Measurements from ENCODE around the gene SLC38A10.
"Not testable (repeated sequence)": the region's sequence is repeated elsewhere in the genome, so short reads cannot be mapped to it uniquely, and the experiment has no call there.

The SLC38A10 gene

DNA sequence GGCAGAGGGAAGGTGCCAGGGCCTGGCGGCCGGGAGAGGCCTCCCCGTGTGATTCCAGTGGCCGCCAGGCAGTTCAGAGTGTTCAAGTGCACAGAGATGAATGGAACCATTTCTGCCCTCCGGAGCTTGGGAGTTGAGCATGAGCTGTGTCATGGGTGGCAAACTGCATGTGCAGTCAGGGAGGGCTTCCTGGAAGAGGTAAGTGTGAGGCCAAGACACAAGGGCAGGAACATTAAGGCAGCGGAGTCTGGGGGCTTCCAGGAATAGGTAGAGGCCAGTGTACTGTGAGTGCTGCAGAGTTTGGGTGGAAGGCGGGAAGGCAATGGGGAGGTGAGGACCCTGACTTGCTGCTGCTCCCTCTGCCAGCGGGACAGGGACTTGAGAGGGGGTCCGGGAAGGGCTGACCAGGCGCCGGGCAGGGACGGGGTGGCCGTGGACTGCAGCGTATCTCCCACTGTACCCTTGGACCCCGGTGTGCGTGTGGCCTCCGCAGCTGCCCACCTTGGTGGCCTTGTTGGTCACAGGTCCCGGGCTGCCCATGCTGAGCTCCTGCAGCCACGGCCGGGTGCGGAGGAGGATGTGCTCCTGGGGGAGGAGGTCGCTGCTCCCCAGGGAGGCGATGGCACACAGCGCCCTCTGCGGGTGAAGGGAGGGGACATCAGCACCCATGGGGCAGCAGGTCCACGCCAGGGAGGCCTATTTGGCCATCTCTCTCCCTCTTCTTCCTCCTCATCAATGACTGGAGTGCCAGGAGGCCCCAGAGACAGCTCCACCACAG is 64.9 kb downstream of the SLC38A10 start:
- Histone ChIP-seq H3K4me1 (ENCODE audit: control insufficient read depth in 2 of 2, insufficient read depth in 2 of 2, low read length in 2 of 2) (peaks cover 0 to 2% of the 10 kb centered on the region in 2 donors), H3K27me3 (ENCODE audit: control insufficient read depth in 2 of 2, insufficient read depth in 2 of 2, low read length in 2 of 2) (no peaks in the 10 kb centered on the region), H3K9me3 (ENCODE audit: control insufficient read depth in 2 of 2, low read length in 2 of 2) (no peaks in the 10 kb centered on the region), H3K36me3 (ENCODE audit: control insufficient read depth in 2 of 2, insufficient read depth in 2 of 2, low read length in 2 of 2) (peaks cover 18 to 34% of the 10 kb centered on the region in 2 donors), H3K4me3 (ENCODE audit: low read length in 2 of 2) (no peak overlapping the region), H3K27ac (ENCODE audit: low read depth in 2 of 2, low read length in 2 of 2) (no peak overlapping the region), H3K9ac (ENCODE audit: low read depth in 1 of 2, low read length in 2 of 2) (no peak overlapping the region)

DNA sequence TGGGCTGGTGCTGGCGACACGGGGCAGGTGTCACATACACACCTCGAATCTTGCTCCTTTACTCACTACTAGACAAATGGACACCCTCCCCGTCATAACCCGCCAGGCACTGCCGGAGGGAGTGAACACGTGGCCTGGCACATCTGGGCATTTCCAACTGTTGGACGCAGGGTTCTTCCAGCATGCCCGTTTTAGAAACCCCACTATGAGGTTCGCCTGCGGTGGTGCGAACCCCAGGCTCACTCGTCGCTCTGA is 65.5 kb downstream of the SLC38A10 start:
- H3K9ac ChIP-seq (ENCODE audit: low read depth in 1 of 2, low read length in 2 of 2) = no peak overlapping the region
- no peak overlapping the region for H3K27ac ChIP-seq (ENCODE audit: low read depth in 2 of 2, low read length in 2 of 2)
- no peaks in the 10 kb centered on the region for H3K9me3 ChIP-seq (ENCODE audit: control insufficient read depth in 2 of 2, low read length in 2 of 2)
- peaks cover 0 to 2% of the 10 kb centered on the region in 2 donors for H3K4me1 ChIP-seq (ENCODE audit: control insufficient read depth in 2 of 2, insufficient read depth in 2 of 2, low read length in 2 of 2)
- peaks cover 18 to 34% of the 10 kb centered on the region in 2 donors for H3K36me3 ChIP-seq (ENCODE audit: control insufficient read depth in 2 of 2, insufficient read depth in 2 of 2, low read length in 2 of 2)
- no peaks in the 10 kb centered on the region for H3K27me3 ChIP-seq (ENCODE audit: control insufficient read depth in 2 of 2, insufficient read depth in 2 of 2, low read length in 2 of 2)
- no peak overlapping the region for H3K4me3 ChIP-seq (ENCODE audit: low read length in 2 of 2)

DNA sequence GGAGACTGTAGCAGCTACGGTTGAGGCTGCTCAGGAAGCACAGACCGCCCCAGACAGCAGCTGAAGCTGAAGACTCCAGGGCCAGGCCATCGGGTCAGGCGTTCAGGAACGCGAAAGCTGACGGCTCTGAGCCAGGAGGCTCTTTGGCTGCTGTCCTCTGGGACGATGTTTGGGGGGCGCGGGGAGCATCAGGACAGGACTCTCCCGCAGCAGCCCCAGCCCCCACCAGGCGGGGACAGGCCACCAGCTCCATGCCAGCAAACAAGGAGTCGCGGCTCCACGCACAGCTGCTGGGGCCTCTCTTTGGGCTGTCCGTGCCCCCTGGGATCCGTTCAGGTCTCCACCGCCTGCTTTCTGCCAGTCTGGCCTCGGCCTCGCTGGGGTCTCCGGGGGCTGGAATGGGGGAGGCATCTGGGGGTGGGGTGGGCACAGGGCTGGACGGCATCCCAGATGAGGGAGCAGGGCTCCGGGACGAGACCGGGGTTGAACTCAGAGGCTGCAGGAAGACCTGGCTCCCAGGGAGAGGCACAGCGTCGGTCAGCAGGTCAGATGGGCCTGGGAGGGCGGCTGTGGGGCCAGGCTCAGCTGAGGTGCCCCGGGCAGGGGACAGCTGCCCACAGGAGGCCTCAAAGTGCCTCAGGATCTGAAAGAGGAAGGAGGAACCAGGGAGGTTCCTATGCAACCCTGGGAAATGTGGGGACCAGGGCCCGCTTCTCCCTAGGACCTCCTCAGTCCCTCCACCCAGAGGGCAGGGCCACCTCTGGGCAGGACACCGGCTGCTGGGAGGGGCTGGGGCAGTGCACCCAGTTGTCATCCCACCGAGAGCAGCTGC is 66.1 kb downstream of the SLC38A10 start:
- no peak overlapping the region for H3K4me3 ChIP-seq (ENCODE audit: low read length in 2 of 2)

DNA sequence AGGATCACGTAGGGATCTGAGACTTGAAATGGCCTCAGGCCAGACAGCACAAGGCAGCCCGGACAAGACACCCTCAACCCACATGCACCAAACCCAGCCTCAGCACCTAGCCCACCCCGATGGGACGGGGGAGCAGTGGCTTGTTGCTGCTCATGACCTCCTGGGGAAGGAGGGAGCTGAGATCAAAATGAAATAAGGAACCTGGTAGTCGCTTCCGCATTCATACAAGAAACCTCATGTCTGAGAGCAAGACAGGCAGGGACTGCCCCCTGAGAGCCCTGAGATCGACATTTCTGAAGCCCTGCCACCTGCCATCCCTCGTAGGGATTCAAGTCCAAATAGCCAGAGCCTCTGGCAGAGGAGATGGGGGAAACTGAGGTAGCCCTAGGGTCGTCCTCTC is 66.7 kb downstream of the SLC38A10 start:
- Histone ChIP-seq H3K4me3 (ENCODE audit: low read length in 2 of 2) (no peak overlapping the region), H3K9ac (ENCODE audit: low read depth in 1 of 2, low read length in 2 of 2) (no peak overlapping the region), H3K9me3 (ENCODE audit: control insufficient read depth in 2 of 2, low read length in 2 of 2) (no peaks in the 10 kb centered on the region), H3K27ac (ENCODE audit: low read depth in 2 of 2, low read length in 2 of 2) (peak overlapping the region in 1 of 2 donors; percentile 48), H3K4me1 (ENCODE audit: control insufficient read depth in 2 of 2, insufficient read depth in 2 of 2, low read length in 2 of 2) (peaks cover 6% of the 10 kb centered on the region in 2 donors), H3K27me3 (ENCODE audit: control insufficient read depth in 2 of 2, insufficient read depth in 2 of 2, low read length in 2 of 2) (no peaks in the 10 kb centered on the region), H3K36me3 (ENCODE audit: control insufficient read depth in 2 of 2, insufficient read depth in 2 of 2, low read length in 2 of 2) (peaks cover 18 to 29% of the 10 kb centered on the region in 2 donors)

More for the DNA sequence above, 66.1 kb downstream of the SLC38A10 start:
- peak overlapping the region in 1 of 2 donors; percentile 48 for H3K27ac ChIP-seq (ENCODE audit: low read depth in 2 of 2, low read length in 2 of 2)
- peaks cover 1 to 2% of the 10 kb centered on the region in 2 donors for H3K4me1 ChIP-seq (ENCODE audit: control insufficient read depth in 2 of 2, insufficient read depth in 2 of 2, low read length in 2 of 2)
- H3K36me3 ChIP-seq (ENCODE audit: control insufficient read depth in 2 of 2, insufficient read depth in 2 of 2, low read length in 2 of 2) = peaks cover 18 to 34% of the 10 kb centered on the region in 2 donors
- H3K9ac ChIP-seq (ENCODE audit: low read depth in 1 of 2, low read length in 2 of 2) = no peak overlapping the region
- H3K9me3 ChIP-seq (ENCODE audit: control insufficient read depth in 2 of 2, low read length in 2 of 2) = no peaks in the 10 kb centered on the region
- H3K27me3 ChIP-seq (ENCODE audit: control insufficient read depth in 2 of 2, insufficient read depth in 2 of 2, low read length in 2 of 2) = no peaks in the 10 kb centered on the region

DNA sequence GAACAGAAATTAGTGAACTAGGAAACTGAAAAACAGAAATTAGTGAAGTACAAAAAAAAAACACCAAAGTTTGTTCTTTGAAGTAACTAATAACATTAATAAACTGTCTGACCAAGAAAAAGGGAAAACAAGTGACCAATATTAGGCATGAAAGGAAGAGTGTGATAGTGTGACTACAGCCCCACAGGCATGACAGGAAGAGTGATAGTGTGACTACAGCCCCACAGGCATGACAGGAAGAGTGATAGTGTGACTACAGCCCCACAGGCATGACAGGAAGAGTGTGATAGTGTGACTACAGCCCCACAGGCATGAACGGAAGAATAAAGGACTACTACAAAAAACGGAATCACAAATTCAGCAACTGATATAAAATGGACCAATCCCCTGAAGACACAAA is 67.5 kb downstream of the SLC38A10 start:
- H3K4me1 ChIP-seq (ENCODE audit: control insufficient read depth in 2 of 2, insufficient read depth in 2 of 2, low read length in 2 of 2); H3K4me3 ChIP-seq (ENCODE audit: low read length in 2 of 2); H3K9me3 ChIP-seq (ENCODE audit: control insufficient read depth in 2 of 2, low read length in 2 of 2); H3K27me3 ChIP-seq (ENCODE audit: control insufficient read depth in 2 of 2, insufficient read depth in 2 of 2, low read length in 2 of 2); H3K9ac ChIP-seq (ENCODE audit: low read depth in 1 of 2, low read length in 2 of 2); H3K27ac ChIP-seq (ENCODE audit: low read depth in 2 of 2, low read length in 2 of 2): not testable (repeated sequence)
- H3K36me3 ChIP-seq (ENCODE audit: control insufficient read depth in 2 of 2, insufficient read depth in 2 of 2, low read length in 2 of 2) = peaks cover 18 to 24% of the 10 kb centered on the region in 2 donors

DNA sequence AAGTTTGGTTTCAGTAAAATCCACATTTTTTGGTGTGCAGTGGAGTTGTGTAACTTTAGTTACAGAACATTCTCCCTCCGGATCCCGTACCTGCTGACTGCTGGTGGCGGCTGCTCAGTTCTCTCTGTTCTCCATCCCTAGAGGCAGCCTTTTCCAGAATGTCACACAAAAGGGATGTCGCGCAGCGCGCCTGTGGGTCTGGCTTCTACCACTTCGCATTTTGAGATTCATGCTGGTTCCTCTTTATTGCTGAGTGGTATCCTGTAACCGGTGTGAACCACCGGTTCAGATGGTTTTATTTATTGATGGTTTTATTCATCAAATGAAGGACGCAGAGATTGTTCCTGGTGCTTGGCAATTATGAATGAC is 71.4 kb downstream of the SLC38A10 start:
- H3K36me3 ChIP-seq (ENCODE audit: control insufficient read depth in 2 of 2, insufficient read depth in 2 of 2, low read length in 2 of 2) = no peaks in the 10 kb centered on the region
- peak overlapping the region; percentile 53 to 60 for H3K4me3 ChIP-seq (ENCODE audit: low read length in 2 of 2)
- peaks cover 18 to 23% of the 10 kb centered on the region in 2 donors for H3K4me1 ChIP-seq (ENCODE audit: control insufficient read depth in 2 of 2, insufficient read depth in 2 of 2, low read length in 2 of 2)
- H3K9ac ChIP-seq (ENCODE audit: low read depth in 1 of 2, low read length in 2 of 2) = peak overlapping the region in 1 of 2 donors; percentile 71
- peak overlapping the region in 1 of 2 donors; percentile 46 for H3K27ac ChIP-seq (ENCODE audit: low read depth in 2 of 2, low read length in 2 of 2)
- no peaks in the 10 kb centered on the region for H3K9me3 ChIP-seq (ENCODE audit: control insufficient read depth in 2 of 2, low read length in 2 of 2)
- H3K27me3 ChIP-seq (ENCODE audit: control insufficient read depth in 2 of 2, insufficient read depth in 2 of 2, low read length in 2 of 2) = no peaks in the 10 kb centered on the region

DNA sequence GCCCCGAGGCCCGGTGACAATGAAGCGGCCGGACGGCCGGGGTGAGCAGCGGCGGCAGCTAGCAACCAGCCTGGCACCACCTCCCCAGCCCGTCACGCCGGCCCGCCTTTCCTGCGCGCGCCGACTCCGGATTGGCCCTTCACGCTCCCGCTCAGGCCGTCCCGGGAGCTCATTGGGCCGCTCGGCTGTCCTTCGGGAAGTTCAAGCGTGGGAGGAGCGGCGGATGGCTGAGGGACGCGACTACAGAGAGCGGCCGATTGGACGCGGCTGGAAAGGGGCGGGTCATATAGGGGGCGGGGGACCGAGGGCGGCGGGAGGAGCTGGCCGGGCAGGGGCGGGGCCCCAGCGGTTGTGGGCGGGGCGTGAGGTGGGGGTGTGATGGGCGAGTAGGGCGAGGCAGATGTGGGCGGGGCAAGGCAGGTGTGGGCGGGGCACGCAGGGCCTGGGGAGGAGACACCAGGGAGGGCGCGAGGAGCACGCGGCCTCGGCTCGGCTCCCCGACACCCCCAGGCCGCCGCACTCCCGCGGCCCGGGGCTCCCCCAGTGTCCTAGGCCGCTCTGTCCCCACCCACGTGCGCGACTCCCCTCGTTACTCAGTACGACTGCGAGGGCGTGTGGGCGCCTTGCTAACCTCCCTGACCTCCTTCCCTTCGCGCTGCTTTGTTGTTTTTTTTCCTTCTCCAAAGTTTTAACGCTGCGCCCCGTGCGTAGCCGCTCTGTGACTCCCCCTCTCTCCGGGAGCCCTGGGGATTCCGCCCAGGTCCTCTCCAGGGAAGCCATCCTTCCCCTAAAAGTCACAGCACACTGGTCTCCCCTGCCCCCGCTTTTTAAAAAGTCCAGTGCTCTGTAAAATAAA is 72.0 kb downstream of the SLC38A10 start, which contains the start of gene CEP131:
Gene CEP131 (minus strand): TSS at position 60 of the 856 bp plus-strand sequence. CDS start 2,909 bp downstream, outside the sequence.
- Histone ChIP-seq H3K9me3 (ENCODE audit: control insufficient read depth in 2 of 2, low read length in 2 of 2) (no peaks in the 10 kb centered on the region), H3K4me1 (ENCODE audit: control insufficient read depth in 2 of 2, insufficient read depth in 2 of 2, low read length in 2 of 2) (peaks cover 18 to 21% of the 10 kb centered on the region in 2 donors), H3K4me3 (ENCODE audit: low read length in 2 of 2) (peak within 1 kb of the TSS; percentile 67 to 79)

DNA sequence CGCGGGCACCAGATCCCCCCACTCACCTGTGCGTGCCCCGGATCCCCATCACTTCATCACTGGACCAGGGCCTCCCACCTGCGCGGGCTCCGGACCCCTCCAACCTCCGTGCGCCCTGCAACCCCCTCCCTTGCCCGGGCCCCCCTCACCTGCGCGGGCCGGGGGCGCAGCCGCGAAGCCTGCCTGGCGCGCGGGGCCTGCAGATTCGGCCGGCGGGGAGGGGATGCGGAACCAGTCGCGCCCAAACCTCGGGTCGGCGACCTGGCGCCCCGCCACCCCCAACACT is 72.5 kb downstream of the SLC38A10 start:
- Histone ChIP-seq H3K9me3 (ENCODE audit: control insufficient read depth in 2 of 2, low read length in 2 of 2) (no peaks in the 10 kb centered on the region), H3K36me3 (ENCODE audit: control insufficient read depth in 2 of 2, insufficient read depth in 2 of 2, low read length in 2 of 2) (no peaks in the 10 kb centered on the region), H3K4me3 (ENCODE audit: low read length in 2 of 2) (peak overlapping the region; percentile 67 to 79), H3K9ac (ENCODE audit: low read depth in 1 of 2, low read length in 2 of 2) (peak overlapping the region; percentile 52 to 82), H3K27ac (ENCODE audit: low read depth in 2 of 2, low read length in 2 of 2) (no peak overlapping the region), H3K27me3 (ENCODE audit: control insufficient read depth in 2 of 2, insufficient read depth in 2 of 2, low read length in 2 of 2) (no peaks in the 10 kb centered on the region), H3K4me1 (ENCODE audit: control insufficient read depth in 2 of 2, insufficient read depth in 2 of 2, low read length in 2 of 2) (peaks cover 18 to 21% of the 10 kb centered on the region in 2 donors)

More for the DNA sequence above, 72.0 kb downstream of the SLC38A10 start, which contains the start of gene CEP131:
- Histone ChIP-seq H3K9ac (ENCODE audit: low read depth in 1 of 2, low read length in 2 of 2) (peak within 1 kb of the TSS; percentile 52 to 82), H3K36me3 (ENCODE audit: control insufficient read depth in 2 of 2, insufficient read depth in 2 of 2, low read length in 2 of 2) (no peaks in the 10 kb centered on the region), H3K27me3 (ENCODE audit: control insufficient read depth in 2 of 2, insufficient read depth in 2 of 2, low read length in 2 of 2) (no peaks in the 10 kb centered on the region), H3K27ac (ENCODE audit: low read depth in 2 of 2, low read length in 2 of 2) (peak within 1 kb of the TSS in 1 of 2 donors; percentile 46)

DNA sequence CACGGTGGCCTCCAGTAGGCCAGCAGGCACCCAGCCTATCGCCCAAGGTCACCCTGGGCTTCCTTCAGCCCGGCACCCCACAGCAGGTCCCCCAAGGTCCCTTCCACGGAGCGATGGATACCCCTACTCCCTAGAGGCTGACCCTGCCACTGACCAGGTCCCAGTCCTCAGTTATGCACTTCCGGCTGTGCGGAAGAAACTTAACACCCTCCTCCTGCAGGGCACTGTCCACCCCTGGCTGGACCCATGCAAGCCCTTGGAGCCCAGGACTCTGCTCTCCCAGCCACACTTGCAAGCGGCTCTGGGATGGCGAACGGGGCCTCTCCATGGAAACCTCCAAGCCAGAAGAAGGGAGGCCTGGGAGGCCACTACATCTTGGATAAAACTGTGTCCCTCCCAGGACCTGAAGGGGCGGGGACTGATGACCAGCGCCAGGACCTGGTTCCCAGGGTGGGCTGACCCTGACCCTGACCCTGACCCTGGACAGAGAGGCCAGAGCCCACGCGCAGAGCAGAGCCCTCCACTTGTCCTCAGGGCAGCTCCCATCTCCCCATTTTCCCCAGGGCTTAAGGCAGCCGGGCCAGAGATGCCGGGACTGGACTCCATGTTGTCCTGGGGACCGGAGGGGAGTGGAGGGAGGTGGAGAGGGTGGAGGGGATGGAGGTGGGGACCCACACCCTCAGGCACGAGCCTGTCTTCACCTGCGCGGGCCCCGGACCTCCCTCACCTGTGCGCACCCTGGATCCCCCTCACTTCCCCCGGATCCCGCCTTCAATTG is 73.1 kb downstream of the SLC38A10 start:
- H3K9ac ChIP-seq (ENCODE audit: low read depth in 1 of 2, low read length in 2 of 2) = peak overlapping the region; percentile 52 to 82
- no peak overlapping the region for H3K27ac ChIP-seq (ENCODE audit: low read depth in 2 of 2, low read length in 2 of 2)
- H3K4me1 ChIP-seq (ENCODE audit: control insufficient read depth in 2 of 2, insufficient read depth in 2 of 2, low read length in 2 of 2) = peaks cover 18 to 21% of the 10 kb centered on the region in 2 donors
- H3K36me3 ChIP-seq (ENCODE audit: control insufficient read depth in 2 of 2, insufficient read depth in 2 of 2, low read length in 2 of 2) = no peaks in the 10 kb centered on the region
- no peaks in the 10 kb centered on the region for H3K9me3 ChIP-seq (ENCODE audit: control insufficient read depth in 2 of 2, low read length in 2 of 2)
- no peaks in the 10 kb centered on the region for H3K27me3 ChIP-seq (ENCODE audit: control insufficient read depth in 2 of 2, insufficient read depth in 2 of 2, low read length in 2 of 2)
- peak overlapping the region; percentile 67 to 79 for H3K4me3 ChIP-seq (ENCODE audit: low read length in 2 of 2)

Data from mucosa of rectum (tissue), 2 donors.